GM12878 (cell line): ENCODE results near the gene TANC1. TPM values are rescaled to one million over a fixed set of nuclear protein-coding genes. Genes with fewer than 3 reads are reported as not detected.

ENCODE experiments used
- ATAC-seq: fragments of 200-7000 bp; cut with Tn5 transposase; 3 replicates; pipeline ENCODE4 v1.9.1; 2020; ENCODE audit warnings: mild to moderate bottlenecking, moderate library complexity
- BruUV-seq: library from RNA; stranded (reverse); fragments of 400-500 nt; replicated peaks from 2 replicates; lab custom pipeline; 2021; lab: Mats Ljungman, UMichigan
- CTCF ChIA-PET: fragments of 300-600 bp; sonication (Branson Sonifier 250); formaldehyde crosslinking; extraction: SDS; loops from one replicate; lab custom pipeline; 2021; ENCODE audit warnings: inconsistent platforms; lab: Yijun Ruan, JAX
- POLR2A ChIA-PET: fragments of 350-600 bp; formaldehyde crosslinking; extraction: SDS; loops from one replicate; lab custom pipeline; 2021; ENCODE audit warnings: inconsistent platforms; lab: Charles Lee
- RAD21 ChIA-PET: fragments of 300-600 bp; sonication (Branson Sonifier 250); formaldehyde crosslinking; loops from one replicate; lab custom pipeline; 2023; ENCODE audit warnings: antibody characterized with exemption; ENCODE audit not compliant: unreplicated experiment; lab: Charles Lee
- SMC1A ChIA-PET: fragments of 300-600 bp; sonication (Branson Sonifier 250); formaldehyde crosslinking; loops from one replicate; lab custom pipeline; 2023; ENCODE audit not compliant: unreplicated experiment, uncharacterized antibody; lab: Charles Lee
- DNase-seq: peaks from one replicate; pipeline ENCODE4 v3.0.0-alpha.2; 2011; ENCODE audit warnings: low read depth, low spot score
- FAIRE-seq: peaks from 3 replicates; lab custom pipeline; 2011; peaks lifted over from hg19 to GRCh38; lab: Jason Lieb, UNC
- H2AFZ ChIP-seq: 2 replicates; pipeline ENCODE4 v1.6.0; 2011; ENCODE audit warnings: low read depth, low read length, control low read depth; ENCODE audit not compliant: control insufficient read depth
- H3K27ac ChIP-seq: 2 replicates; pipeline ENCODE4 v1.5.1; 2011; ENCODE audit warnings: control low read depth; ENCODE audit not compliant: control insufficient read depth, insufficient read depth
- H3K27me3 ChIP-seq, 2 experiments: replicated peaks in 1 of 2; 2 replicates each; pipeline versions ENCODE4 v1.6.0 to v1.6.1; 2011; ENCODE audit warnings: low read length in 1 of 2; ENCODE audit not compliant: control insufficient read depth in 2 of 2, insufficient read depth in 2 of 2
- H3K36me3 ChIP-seq, 2 experiments: 2 replicates each; pipeline ENCODE4 v1.5.1; 2011; ENCODE audit warnings: low read length in 1 of 2; ENCODE audit not compliant: control insufficient read depth in 2 of 2, insufficient read depth in 2 of 2
- H3K4me1 ChIP-seq: 2 replicates; pipeline ENCODE4 v1.6.1; 2011; ENCODE audit warnings: mild to moderate bottlenecking, low read length, moderate library complexity, mixed read lengths; ENCODE audit not compliant: control insufficient read depth, insufficient read depth
- H3K4me2 ChIP-seq: 2 replicates; pipeline ENCODE4 v1.6.0; 2011; ENCODE audit warnings: control low read depth; ENCODE audit not compliant: control insufficient read depth, insufficient read depth
- H3K4me3 ChIP-seq: fragments of 200-600 bp; sonication (generic); 2 replicates; pipeline ENCODE4 v1.5.1; 2016
- H3K79me2 ChIP-seq: 2 replicates; pipeline ENCODE4 v1.6.0; 2011; ENCODE audit warnings: low read length; ENCODE audit not compliant: control insufficient read depth, insufficient read depth
- H3K9ac ChIP-seq: 2 replicates; pipeline ENCODE4 v1.8.0; 2011; ENCODE audit warnings: low read length, control low read depth, mixed read lengths; ENCODE audit not compliant: control insufficient read depth, insufficient read depth
- H3K9me3 ChIP-seq: replicated peaks from 3 replicates; pipeline ENCODE4 v1.5.1; 2011; ENCODE audit warnings: mild to moderate bottlenecking, low read length; ENCODE audit not compliant: control insufficient read depth, insufficient read depth
- H4K20me1 ChIP-seq: 2 replicates; pipeline ENCODE4 v1.6.0; 2011; ENCODE audit not compliant: control insufficient read depth, insufficient read depth
- BACH1 ChIP-seq: fragments of 450-650 bp; IDR thresholded peaks from 2 replicates; pipeline ENCODE4 v1.6.1; 2017; ENCODE audit warnings: mild to moderate bottlenecking, borderline replicate concordance
- CBX5 ChIP-seq: sonication (generic); IDR thresholded peaks from 2 replicates; pipeline ENCODE4 v1.6.1; 2016; ENCODE audit warnings: low read depth, moderate library complexity, mild to moderate bottlenecking, inconsistent platforms
- FOXK2 ChIP-seq: fragments of 450-650 bp; IDR thresholded peaks from 2 replicates; pipeline ENCODE4 v1.6.1; 2017; ENCODE audit warnings: mild to moderate bottlenecking, moderate library complexity
- HDAC6 ChIP-seq: fragments of 200-600 bp; sonication (generic); IDR thresholded peaks from one replicate; pipeline ENCODE4 v1.8.0; 2017; ENCODE audit warnings: antibody characterized with exemption; ENCODE audit not compliant: unreplicated experiment
- JUNB ChIP-seq: IDR thresholded peaks from 2 replicates; pipeline ENCODE4 v1.6.1; 2016; ENCODE audit warnings: antibody characterized with exemption, mild to moderate bottlenecking
- MXI1 ChIP-seq: fragments of 150-350 bp; IDR thresholded peaks from 2 replicates; pipeline ENCODE4 v1.6.1; 2011; ENCODE audit warnings: low read depth, mild to moderate bottlenecking, inconsistent platforms, low read length, improper control_type of control experiment
- NFYA ChIP-seq: IDR thresholded peaks from 2 replicates; pipeline ENCODE4 v1.6.1; 2011; ENCODE audit warnings: low read depth, mild to moderate bottlenecking, low read length, improper control_type of control experiment, borderline replicate concordance
- POLR2AphosphoS5 ChIP-seq: IDR thresholded peaks from 2 replicates; pipeline ENCODE4 v1.6.1; 2011; ENCODE audit warnings: mild to moderate bottlenecking, low read length, inconsistent platforms
- SIX5 ChIP-seq: IDR thresholded peaks from 2 replicates; pipeline ENCODE4 v1.6.1; 2011; ENCODE audit warnings: mild to moderate bottlenecking, low read depth, low read length, moderate library complexity; ENCODE audit not compliant: severe bottlenecking
- SREBF2 ChIP-seq: IDR thresholded peaks from 2 replicates; pipeline ENCODE4 v1.6.1; 2012; ENCODE audit warnings: mild to moderate bottlenecking, low read length
- STAT3 ChIP-seq: IDR thresholded peaks from 2 replicates; pipeline ENCODE4 v1.6.1; 2011; ENCODE audit warnings: low read depth, low read length, improper control_type of control experiment
- TCF7 ChIP-seq: IDR thresholded peaks from 2 replicates; pipeline ENCODE4 v1.6.1; 2014; ENCODE audit warnings: antibody characterized with exemption, borderline replicate concordance
- WRNIP1 ChIP-seq: IDR thresholded peaks from 2 replicates; pipeline ENCODE4 v1.6.1; 2011; ENCODE audit warnings: low read depth, low read length, improper control_type of control experiment, borderline replicate concordance
- ZNF207 ChIP-seq: fragments of 450-650 bp; IDR thresholded peaks from 2 replicates; pipeline ENCODE4 v1.6.1; 2014; ENCODE audit warnings: antibody characterized with exemption, mild to moderate bottlenecking, borderline replicate concordance
- ZNF622 ChIP-seq: fragments of 450-650 bp; IDR thresholded peaks from 2 replicates; pipeline ENCODE4 v1.6.1; 2017; ENCODE audit warnings: mild to moderate bottlenecking, inconsistent platforms
- WGBS: methylation state at CpG from one replicate; pipeline ENCODE4 v1.1.6; 2016; ENCODE audit warnings: low lambda C conversion rate; ENCODE audit not compliant: insufficient replicate concordance, insufficient coverage; ENCODE audit errors: missing lambda C conversion rate; 5-methylcytosine and 5-hydroxymethylcytosine counted together
- in situ Hi-C: fragments of 300-500 bp; cut with MboI; formaldehyde crosslinking; loops from 9 replicates; pipeline ENCODE4 v1.14.3; 2018; ENCODE audit warnings: mixed read lengths
- intact Hi-C: fragments of 100-400 bp; cut with micrococcal nuclease; formaldehyde crosslinking; loops from one replicate; pipeline ENCODE4 v1.14.2; 2022; ENCODE audit not compliant: unreplicated experiment
- polyA plus RNA-seq, 11 experiments: library from polyadenylated mRNA; depleted of rRNA in 4 of 11; unstranded in 6 of 11; stranded (reverse) in 5 of 11; fragments of >200 nt; fragmentation: Nextera tagmentation in 4 of 11; fragmentation: Illumina TruSeq in 1 of 11; extraction: Ambion mirVana in 4 of 11; extraction: Trizol in 1 of 11; gene quantifications; 1 replicate in 1 of 11; 2 replicates in 10 of 11; pipeline versions ENCODE4 v1.2.1 to v1.2.3, GENCODE V29; 2011 to 2016; ENCODE audit warnings: inconsistent platforms in 2 of 11, missing spikeins in 2 of 11, low read depth in 1 of 11
- total RNA-seq, 4 experiments: library from RNA; depleted of rRNA in 3 of 4; stranded (reverse); fragments of >200 nt in 3 of 4; fragmentation: Illumina TruSeq in 1 of 4; extraction: Trizol in 1 of 4; gene quantifications; 2 replicates each; pipeline versions ENCODE4 v1.2.1 to v1.2.3, GENCODE V29; 2013 to 2021
- TF ChIP-seq, protein P1 (sequence below): IDR thresholded peaks from 2 replicates; pipeline ENCODE4 v1.6.1; 2012; ENCODE audit warnings: low read length, inconsistent platforms
- TF ChIP-seq, protein P2 (sequence below): fragments of 450-650 bp; conservative IDR thresholded peaks from 2 replicates; pipeline ENCODE4 v1.6.1; 2017; ENCODE audit warnings: mild to moderate bottlenecking, moderate library complexity
- TF ChIP-seq, protein P3 (sequence below): fragments of 450-650 bp; IDR thresholded peaks from 2 replicates; pipeline ENCODE4 v1.6.1; 2016; ENCODE audit warnings: mild to moderate bottlenecking

The TANC1 gene
- total and polyA plus RNA-seq, 10 of the 15 experiments (the other 5 are each of a cell fraction or from before 2014, with no cell fraction given) = 0.05 to 5.0 (median 0.34) TPM

DNA sequence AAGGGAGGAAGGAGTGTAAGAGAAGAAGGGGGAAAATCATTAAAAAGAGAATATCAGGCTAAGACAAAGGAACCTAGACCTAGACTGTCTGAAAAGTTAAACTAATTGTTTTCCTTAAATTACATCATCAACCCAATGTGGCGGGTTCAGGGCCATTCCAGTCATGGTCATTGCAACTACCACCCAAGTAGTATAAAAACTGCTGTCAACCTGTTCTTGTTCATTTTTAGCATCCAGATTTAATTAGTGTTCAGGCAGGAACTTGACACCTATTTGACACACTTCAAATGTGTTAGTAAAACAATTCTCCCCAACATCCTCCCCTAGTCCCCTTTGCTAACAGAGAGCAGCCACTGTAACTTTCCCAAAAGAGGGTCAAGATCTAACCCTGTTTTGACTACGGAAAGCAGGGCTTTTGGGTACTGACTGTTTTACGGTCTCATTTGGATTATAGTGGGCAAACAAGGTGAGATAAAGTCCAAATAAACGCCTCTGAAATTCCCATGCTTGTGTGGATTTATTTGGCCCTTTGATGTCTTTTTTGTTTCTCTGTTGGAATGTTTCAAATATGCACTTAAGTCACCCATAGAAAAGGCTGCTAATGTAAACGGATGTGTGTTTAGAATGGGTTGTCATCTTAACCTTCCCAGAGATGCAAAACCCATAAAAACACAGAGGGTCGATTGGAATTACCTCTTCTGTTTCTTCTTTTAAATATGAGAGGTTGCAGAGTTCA, 19.3 kb upstream of the TANC1 start:
- Histone ChIP-seq H3K4me2 (no peak overlapping the region), H3K9me3 (no peaks in the 10 kb centered on the region), H3K36me3 (no peaks in the 10 kb centered on the region), H3K4me1 (no peaks in the 10 kb centered on the region), H3K79me2 (no peaks in the 10 kb centered on the region), H3K4me3 (no peak overlapping the region), H4K20me1 (no peaks in the 10 kb centered on the region), H3K9ac (no peak overlapping the region), H3K27me3 (no peaks in the 10 kb centered on the region), H3K27ac (no peak overlapping the region), H2AFZ (no peak overlapping the region)
- in situ Hi-C loops = no loop called here
- POLR2A ChIA-PET = no interaction called here
- RAD21 ChIA-PET = no interaction called here
- WGBS = 42% methylated on average over 6 of the region's 6 CpGs
- FAIRE-seq = no peak
- CTCF ChIA-PET = no interaction called here
- SMC1A ChIA-PET = no interaction called here
- intact Hi-C loops = no loop called here
- no TSS peak for BruUV-seq
- no peak for DNase-seq
- TF ChIP-seq, protein P1, sequence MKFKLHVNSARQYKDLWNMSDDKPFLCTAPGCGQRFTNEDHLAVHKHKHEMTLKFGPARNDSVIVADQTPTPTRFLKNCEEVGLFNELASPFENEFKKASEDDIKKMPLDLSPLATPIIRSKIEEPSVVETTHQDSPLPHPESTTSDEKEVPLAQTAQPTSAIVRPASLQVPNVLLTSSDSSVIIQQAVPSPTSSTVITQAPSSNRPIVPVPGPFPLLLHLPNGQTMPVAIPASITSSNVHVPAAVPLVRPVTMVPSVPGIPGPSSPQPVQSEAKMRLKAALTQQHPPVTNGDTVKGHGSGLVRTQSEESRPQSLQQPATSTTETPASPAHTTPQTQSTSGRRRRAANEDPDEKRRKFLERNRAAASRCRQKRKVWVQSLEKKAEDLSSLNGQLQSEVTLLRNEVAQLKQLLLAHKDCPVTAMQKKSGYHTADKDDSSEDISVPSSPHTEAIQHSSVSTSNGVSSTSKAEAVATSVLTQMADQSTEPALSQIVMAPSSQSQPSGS = no peak
- TF ChIP-seq CBX5 (no peak), POLR2AphosphoS5 (no peak), HDAC6 (no peak), MXI1 (no peak), STAT3 (no peak), TCF7 (no peak), NFYA (no peak), WRNIP1 (no peak), JUNB (no peak), SREBF2 (no peak), FOXK2 (no peak), BACH1 (no peak), ZNF622 (no peak), ZNF207 (no peak), SIX5 (no peak)
- TF ChIP-seq, protein P2, sequence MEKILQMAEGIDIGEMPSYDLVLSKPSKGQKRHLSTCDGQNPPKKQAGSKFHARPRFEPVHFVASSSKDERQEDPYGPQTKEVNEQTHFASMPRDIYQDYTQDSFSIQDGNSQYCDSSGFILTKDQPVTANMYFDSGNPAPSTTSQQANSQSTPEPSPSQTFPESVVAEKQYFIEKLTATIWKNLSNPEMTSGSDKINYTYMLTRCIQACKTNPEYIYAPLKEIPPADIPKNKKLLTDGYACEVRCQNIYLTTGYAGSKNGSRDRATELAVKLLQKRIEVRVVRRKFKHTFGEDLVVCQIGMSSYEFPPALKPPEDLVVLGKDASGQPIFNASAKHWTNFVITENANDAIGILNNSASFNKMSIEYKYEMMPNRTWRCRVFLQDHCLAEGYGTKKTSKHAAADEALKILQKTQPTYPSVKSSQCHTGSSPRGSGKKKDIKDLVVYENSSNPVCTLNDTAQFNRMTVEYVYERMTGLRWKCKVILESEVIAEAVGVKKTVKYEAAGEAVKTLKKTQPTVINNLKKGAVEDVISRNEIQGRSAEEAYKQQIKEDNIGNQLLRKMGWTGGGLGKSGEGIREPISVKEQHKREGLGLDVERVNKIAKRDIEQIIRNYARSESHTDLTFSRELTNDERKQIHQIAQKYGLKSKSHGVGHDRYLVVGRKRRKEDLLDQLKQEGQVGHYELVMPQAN = no peak
- TF ChIP-seq, protein P3, sequence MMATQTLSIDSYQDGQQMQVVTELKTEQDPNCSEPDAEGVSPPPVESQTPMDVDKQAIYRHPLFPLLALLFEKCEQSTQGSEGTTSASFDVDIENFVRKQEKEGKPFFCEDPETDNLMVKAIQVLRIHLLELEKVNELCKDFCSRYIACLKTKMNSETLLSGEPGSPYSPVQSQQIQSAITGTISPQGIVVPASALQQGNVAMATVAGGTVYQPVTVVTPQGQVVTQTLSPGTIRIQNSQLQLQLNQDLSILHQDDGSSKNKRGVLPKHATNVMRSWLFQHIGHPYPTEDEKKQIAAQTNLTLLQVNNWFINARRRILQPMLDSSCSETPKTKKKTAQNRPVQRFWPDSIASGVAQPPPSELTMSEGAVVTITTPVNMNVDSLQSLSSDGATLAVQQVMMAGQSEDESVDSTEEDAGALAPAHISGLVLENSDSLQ = no peak
- ATAC-seq = no peak
